Choroid plexus epithelial cell (primary cell): ENCODE results near the gene TMTC4.

Experiments
- DNase-seq: peaks from one replicate; pipeline ENCODE4 v3.0.0-alpha.2; 2010; ENCODE audit warnings: low read depth
- H3K4me3 ChIP-seq: 2 replicates; pipeline ENCODE4 v1.5.1; 2011; ENCODE audit warnings: low read depth, mild to moderate bottlenecking, control low read depth, low read length, moderate library complexity
- CTCF ChIP-seq: conservative IDR thresholded peaks from 2 replicates; pipeline ENCODE4 v1.5.1; 2011; ENCODE audit warnings: low read depth, mild to moderate bottlenecking, control low read depth, inconsistent platforms, low read length, moderate library complexity

The TMTC4 gene

GRCh38 chr13:100658363-100658762 is 16.2 kb downstream of the TMTC4 start:
- H3K4me3 ChIP-seq = no peak overlapping the region
- TF ChIP-seq CTCF = no peak
- DNase-seq = no peak

- DNase-seq = no peak
- no peak for TF ChIP-seq CTCF
- no peak overlapping the region for H3K4me3 ChIP-seq
Measured at GRCh38 chr13:100657881-100658315, 16.7 kb downstream of the TMTC4 start.

GRCh38 chr13:100652510-100652909 is 22.1 kb downstream of the TMTC4 start:
- TF ChIP-seq CTCF = no peak
- H3K4me3 ChIP-seq = no peak overlapping the region
- no peak for DNase-seq

- no peak for TF ChIP-seq CTCF
- H3K4me3 ChIP-seq = no peak overlapping the region
- no peak for DNase-seq
Measured at GRCh38 chr13:100650326-100650725, 24.3 kb downstream of the TMTC4 start.

- TF ChIP-seq CTCF = no peak
- no peak overlapping the region for H3K4me3 ChIP-seq
- no peak for DNase-seq
Measured at GRCh38 chr13:100648354-100648753, 26.2 kb downstream of the TMTC4 start.

GRCh38 chr13:100646871-100647270 is 27.7 kb downstream of the TMTC4 start:
- DNase-seq = no peak
- H3K4me3 ChIP-seq = no peak overlapping the region
- no peak for TF ChIP-seq CTCF

GRCh38 chr13:100646030-100646673 is 28.4 kb downstream of the TMTC4 start:
- TF ChIP-seq CTCF = peak; percentile 77
- DNase-seq = peak; percentile 61
- H3K4me3 ChIP-seq = no peak overlapping the region
